Activated B cell treated with CpG ODN at 0.5 μM for 24 hours (primary cell): ENCODE data around the gene MGRN1. TPM values are rescaled to one million over a fixed set of nuclear protein-coding genes. Genes with fewer than 3 reads are reported as not detected.

Source experiments
- ATAC-seq: fragments of 200-7000 bp; cut with Tn5 transposase; one replicate; pipeline ENCODE4 v1.10.0; 2021; ENCODE audit warnings: low read depth, mild to moderate bottlenecking, moderate library complexity
- CTCF ChIA-PET: fragments of 350-600 bp; sonication (Branson Sonifier 250); formaldehyde crosslinking; loops from one replicate; lab custom pipeline; 2021; ENCODE audit warnings: antibody characterized with exemption; lab: Charles Lee
- POLR2A ChIA-PET: fragments of 350-600 bp; sonication (Branson Sonifier 250); formaldehyde crosslinking; loops from one replicate; lab custom pipeline; 2021; ENCODE audit warnings: antibody characterized with exemption; lab: Charles Lee
- DNase-seq: peaks from one replicate; pipeline ENCODE4 v3.0.0; 2022
- H3K27ac Mint-ChIP-seq: one replicate; pipeline ENCODE4 v1.8.0; 2020; ENCODE audit warnings: mixed read lengths
- H3K27me3 Mint-ChIP-seq: one replicate; pipeline ENCODE4 v1.8.0; 2021; ENCODE audit warnings: mixed read lengths
- H3K36me3 Mint-ChIP-seq: one replicate; pipeline ENCODE4 v1.8.0; 2021; ENCODE audit warnings: low read depth, mixed read lengths
- H3K4me1 Mint-ChIP-seq: one replicate; pipeline ENCODE4 v1.8.0; 2021; ENCODE audit warnings: mixed read lengths
- H3K4me3 Mint-ChIP-seq: one replicate; pipeline ENCODE4 v1.8.0; 2020; ENCODE audit warnings: mild to moderate bottlenecking, mixed read lengths
- H3K9me3 Mint-ChIP-seq: one replicate; pipeline ENCODE4 v1.8.0; 2020; ENCODE audit warnings: mixed read lengths
- CTCF ChIP-seq: fragments of 200-600 bp; IDR thresholded peaks from one replicate; pipeline ENCODE4 v1.8.0; 2022; ENCODE audit warnings: antibody characterized with exemption, mild to moderate bottlenecking
- intact Hi-C: fragments of 100-400 bp; cut with micrococcal nuclease; formaldehyde crosslinking; loops from one replicate; pipeline ENCODE4 v1.15.1; 2024
- total RNA-seq: library from RNA; stranded (reverse); gene quantifications from 2 replicates; pipeline ENCODE4 v1.2.3, GENCODE V29; 2022

The MGRN1 gene
- total RNA-seq, 1 donor from 2014 or later: 88.6 TPM

- no peak overlapping the region for H3K4me3 Mint-ChIP-seq
- DNase-seq (no peak), ATAC-seq (no peak)
- no peaks in the 10 kb centered on the region for H3K9me3 Mint-ChIP-seq
- ChIA-PET POLR2A (no interaction called here), CTCF (no interaction called here)
- TF ChIP-seq CTCF: no peak
- intact Hi-C loops: no loop called here
- no peaks in the 10 kb centered on the region for H3K27me3 Mint-ChIP-seq
- no peaks in the 10 kb centered on the region for H3K4me1 Mint-ChIP-seq
- H3K27ac Mint-ChIP-seq: no peak overlapping the region
- peaks cover 52% of the 10 kb centered on the region for H3K36me3 Mint-ChIP-seq
Observed at GRCh38 chr16:4701791-4702465, 77.3 kb downstream of the MGRN1 start.

GRCh38 chr16:4702466-4702808 is 77.8 kb downstream of the MGRN1 start:
- H3K36me3 Mint-ChIP-seq: peaks cover 52% of the 10 kb centered on the region
- CTCF ChIA-PET: no interaction called here
- POLR2A ChIA-PET: no interaction called here
- intact Hi-C loops: no loop called here
- H3K4me1 Mint-ChIP-seq: no peaks in the 10 kb centered on the region
- no peak overlapping the region for H3K4me3 Mint-ChIP-seq
- H3K27ac Mint-ChIP-seq: no peak overlapping the region
- DNase-seq (no peak), ATAC-seq (no peak)
- no peak for TF ChIP-seq CTCF
- no peaks in the 10 kb centered on the region for H3K27me3 Mint-ChIP-seq
- no peaks in the 10 kb centered on the region for H3K9me3 Mint-ChIP-seq

- Mint-ChIP-seq H3K4me1 (no peaks in the 10 kb centered on the region), H3K27me3 (no peaks in the 10 kb centered on the region), H3K36me3 (peaks cover 56% of the 10 kb centered on the region), H3K27ac (no peak overlapping the region), H3K4me3 (no peak overlapping the region), H3K9me3 (no peaks in the 10 kb centered on the region)
- POLR2A ChIA-PET: no interaction called here
- DNase-seq: no peak
- ATAC-seq: no peak
- no peak for TF ChIP-seq CTCF
- intact Hi-C loops: no loop called here
- CTCF ChIA-PET: no interaction called here
Observed at GRCh38 chr16:4703906-4704305, 79.3 kb downstream of the MGRN1 start.

GRCh38 chr16:4704491-4704890 is 79.9 kb downstream of the MGRN1 start:
- DNase-seq: no peak
- POLR2A ChIA-PET: no interaction called here
- Mint-ChIP-seq H3K27me3 (no peaks in the 10 kb centered on the region), H3K27ac (no peak overlapping the region), H3K9me3 (no peaks in the 10 kb centered on the region), H3K36me3 (peaks cover 52% of the 10 kb centered on the region), H3K4me1 (no peaks in the 10 kb centered on the region), H3K4me3 (no peak overlapping the region)
- no peak for ATAC-seq
- TF ChIP-seq CTCF: no peak
- intact Hi-C loops: no loop called here
- CTCF ChIA-PET: no interaction called here

- POLR2A ChIA-PET: no interaction called here
- Mint-ChIP-seq H3K9me3 (no peaks in the 10 kb centered on the region), H3K4me3 (no peak overlapping the region), H3K27ac (no peak overlapping the region), H3K36me3 (peaks cover 52% of the 10 kb centered on the region), H3K4me1 (no peaks in the 10 kb centered on the region), H3K27me3 (no peaks in the 10 kb centered on the region)
- TF ChIP-seq CTCF: no peak
- DNase-seq (no peak), ATAC-seq (no peak)
- CTCF ChIA-PET: no interaction called here
- intact Hi-C loops: no loop called here
Observed at GRCh38 chr16:4704913-4705312, 80.3 kb downstream of the MGRN1 start.
